Stimulated activated CD8-positive, alpha-beta memory T cell treated with anti-CD3 and anti-CD28 coated beads, Interleukin-2, amount 100 ng/mL, for 1 hour (primary cell): Measurements from ENCODE around the gene CHCHD1.
"Not testable (repeated sequence)": the region's sequence is repeated elsewhere in the genome, so short reads cannot be mapped to it uniquely, and the experiment has no call there.

Experiments used
- DNase-seq, 2 donors: peaks; one replicate each; pipeline ENCODE4 v3.0.0-alpha.2; 2020; ENCODE audit warnings: low read depth in 2 of 2

The CHCHD1 gene

GRCh38 chr10:73810735-73811465, 29.1 kb downstream of the CHCHD1 start:
- peak; percentile 18 to 27 for DNase-seq

GRCh38 chr10:73812657-73813056, 30.8 kb downstream of the CHCHD1 start:
- DNase-seq = no peak

- DNase-seq = no peak
These were observed 31.5 kb downstream of the CHCHD1 start for GRCh38 chr10:73813333-73813732.

GRCh38 chr10:73814276-73814895, 32.5 kb downstream of the CHCHD1 start:
- DNase-seq = no peak

- DNase-seq = no peak
These were observed 33.3 kb downstream of the CHCHD1 start for GRCh38 chr10:73814896-73815718.

GRCh38 chr10:73815719-73816030, 33.8 kb downstream of the CHCHD1 start:
- no peak for DNase-seq

GRCh38 chr10:73816917-73817729, 35.3 kb downstream of the CHCHD1 start:
- DNase-seq = no peak

GRCh38 chr10:73817826-73818225, 36.0 kb downstream of the CHCHD1 start:
- DNase-seq = no peak

- no peak for DNase-seq
These were observed 36.6 kb downstream of the CHCHD1 start for GRCh38 chr10:73818402-73818801.

- no peak for DNase-seq
These were observed 37.2 kb downstream of the CHCHD1 start for GRCh38 chr10:73819081-73819480.

- DNase-seq = no peak
These were observed 37.8 kb downstream of the CHCHD1 start for GRCh38 chr10:73819513-73820093.

GRCh38 chr10:73823391-73823790, 41.5 kb downstream of the CHCHD1 start:
- no peak for DNase-seq

- DNase-seq = no peak
These were observed 42.4 kb downstream of the CHCHD1 start for GRCh38 chr10:73824146-73824725.

GRCh38 chr10:73827346-73828089, 45.7 kb downstream of the CHCHD1 start:
- DNase-seq = no peak

GRCh38 chr10:73828161-73828560, 46.3 kb downstream of the CHCHD1 start:
- DNase-seq = no peak

- not testable (repeated sequence) for DNase-seq
These were observed 47.2 kb downstream of the CHCHD1 start for GRCh38 chr10:73829090-73829489.
